ENCODE measurements around the gene CBFA2T2. TPM values are rescaled to one million over a fixed set of nuclear protein-coding genes. Genes with fewer than 3 reads are reported as not detected.
"Not testable (repeated sequence)": the region's sequence is repeated elsewhere in the genome, so short reads cannot be mapped to it uniquely, and the experiment has no call there.

Gene CBFA2T2
- total RNA-seq, 3 donors from 2014 or later = 28.5 to 37.4 (median 30.3) TPM

GRCh38 chr20:33568868-33569801, 79.2 kb downstream of the CBFA2T2 start:
- Histone ChIP-seq H3K36me3 (ENCODE audit: low read depth) (no peaks in the 10 kb centered on the region), H3K4me3 (no peak overlapping the region), H3K9me3 (no peaks in the 10 kb centered on the region), H3K4me1 (ENCODE audit: low read depth) (peaks cover 23% of the 10 kb centered on the region)
- intact Hi-C loops (cut with DNase I, micrococcal nuclease) = no loop called here
- no peak for TF ChIP-seq CTCF (IDR thresholded peaks at IDR 0.05)
- DNase-seq (no peak), ATAC-seq (no peak)

DNA sequence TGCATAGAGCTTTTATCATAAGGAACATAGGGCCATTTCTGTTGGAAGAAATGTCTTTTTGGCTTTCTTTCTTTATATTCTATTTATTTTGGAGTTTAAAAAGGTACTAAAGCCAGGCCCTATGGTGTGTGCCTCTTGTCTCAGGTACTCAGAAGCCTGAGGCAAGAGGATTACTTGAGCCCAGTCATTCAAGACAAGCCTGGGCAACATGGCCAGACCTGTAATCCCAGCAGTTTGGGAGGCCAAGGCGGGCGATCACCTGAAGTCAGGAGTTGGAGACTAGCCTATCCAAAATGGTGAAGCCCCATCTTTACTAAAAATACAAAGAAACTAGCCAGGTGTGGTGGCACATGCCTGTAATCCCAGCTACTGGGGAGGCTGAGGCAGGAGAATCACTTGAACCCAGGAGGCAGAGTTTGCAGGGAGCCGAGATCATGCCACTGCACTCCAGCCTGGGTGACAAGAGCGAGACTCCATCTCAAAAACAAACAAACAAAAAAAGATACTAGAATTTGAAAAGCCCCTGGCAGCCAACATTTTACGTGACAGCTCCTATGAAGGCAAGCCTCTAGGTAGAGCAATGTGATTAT, 80.0 kb downstream of the CBFA2T2 start:
- H3K9me3 ChIP-seq = no peaks in the 10 kb centered on the region
- no peak for TF ChIP-seq CTCF (IDR thresholded peaks at IDR 0.05)
- no peak overlapping the region for H3K4me3 ChIP-seq
- intact Hi-C loops (cut with DNase I, micrococcal nuclease) = no loop called here
- DNase-seq (no peak), ATAC-seq (no peak)
- no peaks in the 10 kb centered on the region for H3K36me3 ChIP-seq (ENCODE audit: low read depth)
- peaks cover 23% of the 10 kb centered on the region for H3K4me1 ChIP-seq (ENCODE audit: low read depth)

GRCh38 chr20:33570743-33571142, 80.8 kb downstream of the CBFA2T2 start:
- H3K36me3 ChIP-seq (ENCODE audit: low read depth) = no peaks in the 10 kb centered on the region
- H3K9me3 ChIP-seq = no peaks in the 10 kb centered on the region
- DNase-seq (no peak), ATAC-seq (no peak)
- intact Hi-C loops (cut with DNase I, micrococcal nuclease) = no loop called here
- no peak overlapping the region for H3K4me3 ChIP-seq
- peaks cover 23% of the 10 kb centered on the region for H3K4me1 ChIP-seq (ENCODE audit: low read depth)
- no peak for TF ChIP-seq CTCF (IDR thresholded peaks at IDR 0.05)

DNA sequence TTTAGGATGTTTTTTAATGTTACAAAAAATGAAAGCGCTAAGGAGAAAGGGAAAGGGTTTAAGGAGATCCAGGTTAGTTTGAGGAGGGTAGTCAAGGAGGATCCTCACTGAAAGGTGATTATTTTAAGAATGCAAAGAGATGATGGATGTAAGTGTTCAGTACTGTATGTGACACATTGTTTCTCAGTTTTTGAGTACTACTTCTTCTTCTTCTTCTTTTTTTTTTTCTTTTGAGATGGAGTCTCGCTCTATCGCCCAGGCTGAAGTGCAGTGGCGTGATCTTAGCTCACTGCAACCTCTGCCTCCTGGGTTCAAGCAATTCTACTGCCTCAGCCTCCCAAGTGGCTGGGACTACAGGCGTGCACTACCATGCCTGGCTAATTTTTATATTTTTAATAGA, 83.4 kb downstream of the CBFA2T2 start:
- intact Hi-C loops (cut with DNase I, micrococcal nuclease) = not testable (repeated sequence)

GRCh38 chr20:33575282-33575681, 85.4 kb downstream of the CBFA2T2 start:
- intact Hi-C loops (cut with DNase I, micrococcal nuclease) = no loop called here
- H3K4me1 ChIP-seq (ENCODE audit: low read depth) = no peaks in the 10 kb centered on the region
- H3K36me3 ChIP-seq (ENCODE audit: low read depth) = no peaks in the 10 kb centered on the region
- no peaks in the 10 kb centered on the region for H3K9me3 ChIP-seq
- DNase-seq (no peak), ATAC-seq (no peak)
- H3K4me3 ChIP-seq = no peak overlapping the region
- no peak for TF ChIP-seq CTCF (IDR thresholded peaks at IDR 0.05)

More for the DNA sequence above, 83.4 kb downstream of the CBFA2T2 start:
- not testable (repeated sequence) for H3K4me1 ChIP-seq (ENCODE audit: low read depth); H3K4me3 ChIP-seq; H3K36me3 ChIP-seq (ENCODE audit: low read depth); H3K9me3 ChIP-seq; DNase-seq; ATAC-seq

- H3K36me3 ChIP-seq (ENCODE audit: low read depth) = no peaks in the 10 kb centered on the region
- DNase-seq = no peak
These were observed 86.7 kb downstream of the CBFA2T2 start for GRCh38 chr20:33576432-33577125.

More at GRCh38 chr20:33576432-33577125, 86.7 kb downstream of the CBFA2T2 start:
- Histone ChIP-seq H3K9me3 (no peaks in the 10 kb centered on the region), H3K4me3 (no peak overlapping the region), H3K4me1 (ENCODE audit: low read depth) (no peaks in the 10 kb centered on the region)
- intact Hi-C loops (cut with DNase I, micrococcal nuclease) = no loop called here
- peak; percentile 35 for ATAC-seq
- TF ChIP-seq CTCF (IDR thresholded peaks at IDR 0.05) = no peak

Data from mucosa of descending colon (tissue), 3 donors.